NCI-H82 (cell line): ENCODE results near the gene LYZL4.

ENCODE experiments used
- DNase-seq: peaks from one replicate; lab custom pipeline; 2025; lab: John Stamatoyannopoulos, UW

LYZL4 gene

DNA sequence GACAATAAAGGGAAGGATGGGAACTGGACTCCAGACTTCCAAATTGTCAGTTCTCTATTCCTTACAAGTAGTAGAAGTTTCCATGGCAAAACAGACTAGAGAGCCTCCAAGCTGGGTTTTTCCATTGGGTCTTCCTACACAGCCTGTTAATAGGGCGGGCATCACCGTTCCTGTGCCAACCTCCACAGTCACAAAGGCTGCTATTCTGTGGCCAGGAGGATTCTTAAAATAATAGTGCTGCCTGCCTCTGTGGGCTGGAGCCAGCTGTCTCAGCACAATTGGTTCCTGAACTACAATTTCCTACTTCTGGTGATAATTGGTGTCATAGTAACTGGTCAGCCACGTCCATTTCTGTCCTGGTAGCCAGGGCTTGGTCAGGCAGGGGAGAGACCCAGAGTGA is 38.6 kb downstream of the LYZL4 start:
- no peak for DNase-seq

DNA sequence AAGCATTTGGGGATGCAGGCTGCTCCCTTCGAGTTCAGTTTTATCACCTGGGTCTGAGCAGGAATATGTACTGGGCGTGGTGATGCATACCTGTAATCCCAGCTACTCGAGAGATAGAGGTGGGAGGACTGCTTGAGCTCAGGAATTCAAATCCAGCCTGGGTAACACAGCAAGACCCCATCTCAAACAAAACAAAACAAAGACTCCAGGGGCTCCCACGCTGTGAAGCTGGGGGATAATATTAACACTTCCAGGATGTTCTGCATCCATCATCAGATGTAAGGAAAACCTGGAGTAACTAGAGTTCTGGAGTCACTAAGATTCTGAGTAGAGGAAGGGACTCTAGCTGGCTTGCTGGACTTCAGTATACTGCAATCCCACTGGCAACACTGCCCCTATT is 40.6 kb downstream of the LYZL4 start:
- no peak for DNase-seq

DNA sequence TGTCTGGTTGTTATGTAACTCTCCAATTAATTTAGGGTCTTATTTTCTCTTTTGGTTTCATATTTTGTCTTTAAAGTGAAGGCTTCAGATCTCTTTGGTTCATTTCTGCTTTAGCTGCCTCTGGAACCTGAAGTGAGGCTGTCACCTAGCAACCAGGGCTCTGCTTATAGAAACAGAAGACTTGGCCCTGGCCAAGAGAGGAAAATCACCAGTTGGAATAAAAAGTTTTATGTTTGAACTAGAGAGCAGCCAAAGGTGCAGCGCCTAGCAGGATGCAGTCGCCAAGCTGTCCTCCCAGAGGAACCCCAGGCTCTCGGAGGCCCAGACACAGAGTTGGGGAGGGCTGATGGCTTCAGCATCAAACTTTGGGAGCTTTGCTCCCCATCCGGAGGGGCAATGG is 41.1 kb downstream of the LYZL4 start:
- no peak for DNase-seq

DNA sequence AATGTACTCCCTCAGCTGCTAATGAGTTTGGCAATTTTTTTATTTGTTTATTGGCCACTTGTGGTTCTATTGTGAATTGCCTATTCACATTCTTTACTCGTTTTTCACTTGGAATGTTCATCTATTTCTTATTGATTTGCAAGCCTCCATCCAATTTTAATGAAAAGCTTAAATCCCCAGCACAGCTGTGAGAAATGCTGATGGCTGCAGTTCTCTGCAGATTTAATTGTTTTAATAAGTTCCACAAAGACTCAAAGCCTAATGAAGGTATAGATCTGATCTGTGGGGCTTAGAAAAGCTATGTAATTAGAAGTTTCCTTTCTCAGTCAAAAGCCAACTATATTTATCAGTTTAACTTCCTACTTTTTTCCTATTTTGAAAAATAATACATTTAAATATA is 41.5 kb downstream of the LYZL4 start:
- no peak for DNase-seq

DNA sequence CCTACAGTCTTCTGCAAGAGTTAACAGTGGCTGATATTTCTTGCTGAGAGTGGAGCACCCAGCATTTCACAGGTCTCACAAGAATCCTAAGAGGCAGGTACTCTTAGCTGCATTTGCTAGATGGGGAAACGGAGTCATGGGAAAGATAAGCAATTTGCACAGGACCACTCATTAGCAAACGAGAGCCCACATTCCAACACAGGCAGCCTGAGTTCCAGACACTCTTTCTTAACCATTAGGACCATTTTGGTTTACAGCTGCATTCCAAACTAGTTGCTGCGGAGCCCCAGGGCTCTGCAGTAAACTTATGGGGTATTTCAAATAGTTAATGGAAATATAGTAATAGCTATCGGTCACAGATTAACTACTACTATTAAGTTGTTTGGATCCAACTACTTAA is 42.5 kb downstream of the LYZL4 start:
- DNase-seq: no peak

DNA sequence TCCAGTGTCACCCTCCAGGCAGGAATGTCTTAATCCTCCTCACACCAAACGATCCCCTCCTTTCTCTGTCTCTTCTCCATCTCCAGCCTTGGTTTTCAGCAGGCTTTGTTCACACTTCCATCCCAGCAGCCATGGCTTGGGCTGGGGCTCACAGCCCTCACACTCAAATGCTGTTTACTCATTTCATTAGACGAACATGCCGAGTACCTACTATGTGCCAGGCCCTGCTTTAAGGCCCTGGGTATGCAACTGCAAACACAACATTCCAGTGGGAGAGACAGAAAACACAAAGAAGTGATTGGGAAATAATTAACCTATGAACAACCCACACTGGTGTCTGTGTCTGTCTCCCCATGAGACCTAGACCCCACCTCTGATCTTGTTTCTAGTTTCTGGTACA is 43.9 kb downstream of the LYZL4 start:
- no peak for DNase-seq

DNA sequence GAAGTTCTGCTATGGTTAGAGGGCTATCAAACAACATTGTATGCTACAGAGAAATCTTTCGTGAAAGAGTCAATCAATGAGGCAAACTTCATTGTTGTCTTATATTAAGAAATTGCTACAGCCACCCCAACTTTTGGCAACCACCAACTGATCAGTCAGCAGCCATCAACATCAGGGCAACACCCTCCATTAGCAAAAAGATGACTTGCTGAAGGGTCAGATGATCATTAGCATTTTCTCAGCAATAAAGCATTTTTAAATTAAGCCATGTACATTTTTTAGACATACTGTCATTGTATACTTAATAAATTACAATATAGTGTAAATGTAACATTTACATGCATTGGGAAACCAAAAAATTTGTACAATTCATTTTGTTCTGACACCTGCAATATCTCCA is 53.1 kb downstream of the LYZL4 start:
- DNase-seq: no peak

DNA sequence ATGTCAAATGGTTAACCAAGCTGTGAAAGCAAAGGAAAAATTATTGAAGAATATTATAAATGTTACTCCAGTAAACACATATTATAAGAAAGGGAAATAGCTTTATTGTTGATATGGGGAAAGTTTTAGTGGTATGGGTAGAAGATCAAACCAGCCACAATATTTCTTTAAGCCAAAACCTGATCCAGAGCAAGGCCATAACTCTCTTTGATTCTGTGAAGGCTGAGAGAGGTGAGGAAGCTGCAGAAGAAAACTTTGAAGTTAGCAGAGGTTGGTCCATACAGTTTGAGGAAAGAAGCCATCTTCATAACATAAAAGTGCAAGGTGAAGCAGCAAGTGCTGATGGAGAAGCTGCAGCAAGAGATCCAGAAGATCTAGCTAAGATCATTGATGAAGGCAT is 54.8 kb downstream of the LYZL4 start:
- no peak for DNase-seq

DNA sequence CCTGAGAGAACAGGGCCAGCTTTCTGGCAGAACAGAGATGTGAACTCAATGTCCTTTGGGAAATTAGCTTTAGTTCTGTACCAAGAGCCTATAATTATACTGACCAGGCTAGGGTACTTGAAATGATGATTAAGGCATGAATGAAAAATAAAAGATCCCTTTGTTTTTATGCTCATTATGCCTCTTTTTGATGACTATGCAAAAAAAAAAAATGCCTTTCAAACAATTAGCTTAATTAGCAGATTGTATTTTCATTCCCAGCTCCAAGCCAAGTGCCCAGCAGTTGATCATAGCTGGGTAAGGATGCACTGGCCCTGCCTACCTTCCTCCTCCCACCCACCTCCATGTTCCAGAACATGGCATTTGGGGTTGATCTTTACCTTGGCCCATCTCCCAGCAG is 56.8 kb downstream of the LYZL4 start:
- no peak for DNase-seq

DNA sequence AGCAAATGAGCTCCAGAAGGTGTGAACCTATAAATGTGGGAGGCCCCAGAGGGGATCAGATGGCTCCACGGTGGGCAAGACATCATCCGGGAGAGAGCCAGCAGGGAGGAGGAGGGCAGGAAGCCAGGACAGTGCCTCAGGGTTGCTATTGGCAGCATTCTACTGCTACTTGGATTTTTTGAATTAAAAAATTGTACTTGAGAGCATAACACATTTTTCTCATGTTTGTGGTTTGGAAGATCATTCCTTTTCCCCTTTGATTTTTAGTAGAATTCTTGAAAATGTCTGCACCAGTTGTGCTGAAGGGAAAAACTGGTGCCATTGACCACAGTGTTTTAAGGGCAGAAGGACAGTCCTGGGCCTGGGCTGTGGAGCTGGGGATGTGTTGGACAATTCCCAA is 59.2 kb downstream of the LYZL4 start:
- DNase-seq: no peak

DNA sequence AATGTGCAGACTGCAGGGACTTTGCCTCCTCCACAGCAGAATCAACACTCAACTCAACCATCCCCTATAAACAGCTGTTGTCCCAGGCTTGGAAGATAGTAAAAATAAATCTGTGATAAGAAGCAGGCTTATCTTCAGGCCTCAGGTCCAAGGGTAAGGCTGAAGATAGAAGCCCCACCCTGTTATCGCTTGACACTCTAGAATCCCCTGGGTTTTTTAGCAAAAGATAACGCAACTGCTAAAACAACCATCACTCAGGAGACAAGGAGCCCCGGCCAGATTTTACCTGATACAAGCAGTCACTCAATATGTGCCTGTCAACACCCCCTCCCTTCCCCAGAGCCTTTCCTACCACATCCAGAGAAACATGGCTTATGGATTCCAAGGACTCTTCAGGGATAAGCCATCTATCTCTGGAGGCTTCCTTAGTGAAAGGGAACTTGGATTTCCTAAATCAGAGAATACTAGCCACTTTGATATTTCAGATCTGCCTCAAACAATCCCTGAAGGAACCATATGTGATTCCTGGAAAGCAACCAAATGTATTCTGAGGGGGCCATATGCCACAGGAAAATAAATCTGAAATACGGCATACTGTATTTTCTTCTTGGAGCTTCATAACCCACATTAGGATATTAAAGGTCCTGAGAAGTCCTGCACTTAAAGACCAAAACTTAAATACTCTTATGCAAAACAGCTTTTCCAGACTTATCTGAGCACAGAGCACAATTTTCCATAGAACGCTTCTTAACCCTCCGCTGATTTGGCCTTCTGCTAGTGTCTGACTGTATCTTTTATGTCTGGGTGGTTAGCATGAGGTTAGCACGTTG is 60.4 kb downstream of the LYZL4 start:
- DNase-seq: no peak

DNA sequence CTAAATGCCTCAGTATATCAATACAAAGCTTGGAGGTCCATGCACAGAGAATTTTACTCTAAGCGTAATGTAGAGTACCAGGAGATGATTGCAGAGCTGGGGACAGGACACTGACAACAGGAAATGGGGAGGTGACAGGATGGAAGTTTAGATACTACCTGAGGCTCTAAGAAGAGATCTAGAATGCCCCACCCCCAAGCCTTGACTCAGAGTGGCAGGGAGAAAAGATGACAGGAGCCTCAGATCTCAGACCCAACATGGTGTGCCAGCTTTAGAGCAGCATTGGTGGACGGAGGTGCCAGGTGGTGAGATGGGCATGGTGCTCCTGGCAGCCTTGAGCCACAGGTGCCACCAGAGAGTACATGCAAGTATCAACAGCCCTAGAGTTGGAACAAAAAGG is 62.5 kb downstream of the LYZL4 start:
- no peak for DNase-seq
